GM19099 (cell line): Measurements from ENCODE around the gene ZNF662.

Experiments
- POLR2A ChIP-seq: IDR thresholded peaks from 3 replicates; pipeline ENCODE4 v1.6.1; 2011; ENCODE audit warnings: low read depth; ENCODE audit not compliant: insufficient read length; ENCODE audit errors: extremely low read depth

Gene ZNF662

GRCh38 chr3:42961633-42962032 lies 55.7 kb downstream of the ZNF662 start:
- no peak for TF ChIP-seq POLR2A

- TF ChIP-seq POLR2A: no peak
These were observed 57.3 kb downstream of the ZNF662 start for GRCh38 chr3:42963269-42963668.

- TF ChIP-seq POLR2A: no peak
These were observed 58.3 kb downstream of the ZNF662 start for GRCh38 chr3:42964266-42964665.
